BLaER1 treated with 17β-estradiol and CSF1 and Interleukin-3, amounts not matched to agents 10 nM and 100 nM (cell line): ENCODE measurements around the gene DDAH2.

Source experiments
- H3K27ac ChIP-seq, 11 experiments: shearing (Covaris generic); formaldehyde crosslinking; 2 replicates each; pipeline ENCODE4 v1.8.1; 2022
- H3K27me3 ChIP-seq, 11 experiments: shearing (Covaris generic); formaldehyde crosslinking; 2 replicates each; pipeline ENCODE4 v1.8.1; 2022
- H3K36me3 ChIP-seq, 11 experiments: shearing (Covaris generic); formaldehyde crosslinking; 2 replicates each; pipeline ENCODE4 v1.8.1; 2022
- H3K4me1 ChIP-seq, 10 experiments: shearing (Covaris generic); formaldehyde crosslinking; 2 replicates each; pipeline ENCODE4 v1.8.1; 2022
- H3K4me2 ChIP-seq, 11 experiments: shearing (Covaris generic); formaldehyde crosslinking; 2 replicates each; pipeline ENCODE4 v1.8.1; 2022
- H3K4me3 ChIP-seq, 10 experiments: shearing (Covaris generic); formaldehyde crosslinking; 2 replicates each; pipeline ENCODE4 v1.8.1; 2022
- H3K9ac ChIP-seq, 11 experiments: shearing (Covaris generic); formaldehyde crosslinking; 2 replicates each; pipeline ENCODE4 v1.8.1; 2022
- H3K9me3 ChIP-seq, 11 experiments: shearing (Covaris generic); formaldehyde crosslinking; replicated peaks in 1 of 11; 2 replicates each; pipeline ENCODE4 v1.8.1; 2022
- H4K20me1 ChIP-seq, 11 experiments: shearing (Covaris generic); formaldehyde crosslinking; 2 replicates each; pipeline ENCODE4 v1.8.1; 2022
- Cebpa-rat ChIP-seq, 11 experiments: shearing (Covaris generic); IDR thresholded peaks; 2 replicates each; pipeline ENCODE4 v1.8.1; 2022

DDAH2 gene

DNA sequence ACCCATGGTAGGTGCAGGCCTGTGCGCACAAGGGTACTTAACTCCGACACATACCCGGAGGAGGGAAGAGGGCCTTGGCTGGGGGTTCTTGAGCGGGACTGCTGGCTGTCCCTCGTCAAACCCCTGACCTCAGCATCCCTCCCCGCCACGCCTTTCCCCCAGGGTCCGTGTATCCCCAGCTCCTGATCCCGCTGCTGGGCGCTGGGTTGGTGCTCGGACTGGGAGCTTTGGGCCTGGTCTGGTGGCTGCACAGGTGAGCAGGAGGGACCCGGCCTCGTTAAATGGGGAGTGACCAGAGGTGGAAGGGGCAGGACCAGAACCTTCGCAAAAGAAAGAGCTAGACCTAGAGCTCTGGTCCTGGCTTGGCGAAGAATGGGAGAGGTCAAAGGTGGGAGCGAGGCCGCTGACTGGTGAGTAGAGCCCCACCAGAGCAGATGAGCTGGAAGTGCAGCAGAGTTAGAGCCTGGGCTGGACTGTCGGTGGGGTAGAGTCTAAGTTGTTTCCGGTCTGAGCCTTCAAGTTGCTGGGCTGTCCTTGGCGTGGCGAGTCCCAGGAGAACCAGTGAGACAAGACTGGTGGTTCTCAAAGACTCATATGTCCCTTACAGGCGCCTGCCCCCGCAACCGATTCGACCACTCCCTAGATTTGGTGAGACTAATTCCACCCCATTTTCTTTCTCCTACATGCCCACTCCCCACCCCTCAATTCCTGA lies 5.0 kb downstream of the DDAH2 start:
- H3K27me3 ChIP-seq: no peaks in the 10 kb centered on the region
- peak overlapping the region in 8 of 11 experiments; percentile 38 to 79 (median 74); a peak in 15 of 22 replicates for H3K9ac ChIP-seq
- H4K20me1 ChIP-seq: peaks cover 0 to 16% (median 0%) of the 10 kb centered on the region in 11 experiments; a peak in 7 of 22 replicates
- H3K9me3 ChIP-seq: 0 out of 22 replicates have a peak, but pooled peaks cover 0 to 3% (median 0%) of the 10 kb centered on the region in 11 experiments
- peaks cover 57 to 85% (median 76%) of the 10 kb centered on the region in 10 experiments for H3K4me1 ChIP-seq
- peak overlapping the region; percentile 92 to 100 (median 98) for H3K4me2 ChIP-seq
- H3K4me3 ChIP-seq: peak overlapping the region in 8 of 10 experiments; percentile 28 to 53 (median 48); a peak in 12 of 20 replicates
- peak overlapping the region in 9 of 11 experiments; percentile 38 to 88 (median 79); a peak in 18 of 22 replicates for H3K27ac ChIP-seq
- TF ChIP-seq Cebpa-rat (IDR thresholded peaks at IDR 0.05): no peak
- peaks cover 0 to 30% (median 20%) of the 10 kb centered on the region in 11 experiments; a peak in 16 of 22 replicates for H3K36me3 ChIP-seq

DNA sequence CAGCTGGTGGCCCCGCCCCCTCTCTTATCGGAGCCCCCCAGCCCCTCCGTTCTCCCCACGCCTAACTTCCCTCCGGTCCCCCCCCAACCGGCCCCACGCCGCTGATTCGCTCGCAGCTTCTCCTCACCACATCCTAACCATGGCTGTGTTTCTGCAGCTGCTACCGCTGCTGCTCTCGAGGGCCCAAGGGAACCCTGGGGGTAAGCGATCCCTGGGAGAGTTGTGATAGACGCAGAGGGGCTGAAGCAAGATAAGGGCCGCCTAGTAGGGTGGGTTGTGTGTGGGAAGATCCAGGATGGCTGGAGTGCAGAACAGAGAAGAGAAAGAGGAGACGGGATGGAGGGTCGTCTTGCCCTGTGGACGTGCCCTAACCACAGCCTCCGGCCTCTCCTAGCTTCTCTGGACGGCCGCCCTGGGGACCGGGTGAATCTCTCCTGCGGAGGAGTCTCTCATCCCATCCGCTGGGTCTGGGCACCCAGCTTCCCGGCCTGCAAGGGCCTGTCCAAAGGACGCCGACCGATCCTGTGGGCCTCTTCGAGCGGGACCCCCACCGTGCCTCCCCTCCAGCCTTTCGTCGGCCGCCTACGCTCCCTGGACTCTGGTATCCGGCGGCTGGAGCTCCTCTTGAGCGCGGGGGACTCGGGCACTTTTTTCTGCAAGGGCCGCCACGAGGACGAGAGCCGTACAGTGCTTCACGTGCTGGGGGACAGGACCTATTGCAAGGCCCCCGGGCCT lies 5.7 kb downstream of the DDAH2 start, which contains the start of gene MPIG6B:
Gene MPIG6B, plus strand, starts transcription at position 129 of the 735 bp plus-strand sequence. Its CDS starts 11 bp downstream, at position 140.
- Histone ChIP-seq H3K9ac (peak within 1 kb of the TSS; percentile 22 to 79 (median 72); a peak in 18 of 22 replicates), H3K27ac (peak within 1 kb of the TSS in 10 of 11 experiments; percentile 9 to 88 (median 79); a peak in 20 of 22 replicates), H3K9me3 (0 out of 22 replicates have a peak, but pooled peaks cover 0 to 3% (median 0%) of the 10 kb centered on the region in 11 experiments), H3K36me3 (peaks cover 0 to 30% (median 19%) of the 10 kb centered on the region in 11 experiments; a peak in 16 of 22 replicates), H4K20me1 (peaks cover 0 to 10% (median 0%) of the 10 kb centered on the region in 11 experiments; a peak in 4 of 22 replicates), H3K4me3 (peak within 1 kb of the TSS in 9 of 10 experiments; percentile 8 to 53 (median 48); a peak in 15 of 20 replicates), H3K4me2 (peak within 1 kb of the TSS; percentile 92 to 100 (median 98)), H3K4me1 (peaks cover 50 to 77% (median 69%) of the 10 kb centered on the region in 10 experiments), H3K27me3 (no peaks in the 10 kb centered on the region)
- TF ChIP-seq Cebpa-rat (IDR thresholded peaks at IDR 0.05): peak in 4 of 11 experiments; percentile 66 to 87 (median 69); a peak in 7 of 22 replicates

DNA sequence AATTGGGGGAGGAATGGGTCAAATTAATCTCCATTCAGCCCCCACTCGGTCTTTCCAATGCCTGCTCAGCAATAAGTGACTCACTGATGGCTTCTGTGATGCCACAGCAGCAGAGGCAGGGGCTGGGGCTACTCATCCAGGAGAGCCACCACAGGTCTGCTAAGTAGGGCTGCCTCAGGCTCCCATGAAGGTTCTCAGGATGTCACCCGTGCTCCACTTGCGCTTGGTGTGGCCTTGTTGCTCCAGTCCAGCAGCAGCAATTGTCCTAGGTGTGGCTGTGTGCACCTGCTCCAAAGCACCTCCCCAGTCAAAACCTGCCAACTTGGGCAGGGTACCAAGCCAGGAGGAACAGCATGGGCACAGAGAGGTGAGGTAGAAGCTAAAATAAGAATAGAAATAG lies 6.9 kb downstream of the DDAH2 start:
- Histone ChIP-seq H3K9ac (no peak overlapping the region; a peak in 2 of 22 replicates), H3K9me3 (no peaks in the 10 kb centered on the region), H3K4me1 (peaks cover 41 to 65% (median 57%) of the 10 kb centered on the region in 10 experiments), H3K27me3 (no peaks in the 10 kb centered on the region), H3K4me3 (no peak overlapping the region), H3K36me3 (peaks cover 0 to 28% (median 17%) of the 10 kb centered on the region in 11 experiments; a peak in 16 of 22 replicates), H4K20me1 (peaks cover 0 to 4% (median 0%) of the 10 kb centered on the region in 11 experiments; a peak in 2 of 22 replicates), H3K27ac (peak overlapping the region in 3 of 11 experiments; percentile 42 to 75 (median 64); a peak in 5 of 22 replicates), H3K4me2 (peak overlapping the region in 9 of 11 experiments; percentile 26 to 99 (median 98); a peak in 16 of 22 replicates)
- no peak for TF ChIP-seq Cebpa-rat (IDR thresholded peaks at IDR 0.05)

DNA sequence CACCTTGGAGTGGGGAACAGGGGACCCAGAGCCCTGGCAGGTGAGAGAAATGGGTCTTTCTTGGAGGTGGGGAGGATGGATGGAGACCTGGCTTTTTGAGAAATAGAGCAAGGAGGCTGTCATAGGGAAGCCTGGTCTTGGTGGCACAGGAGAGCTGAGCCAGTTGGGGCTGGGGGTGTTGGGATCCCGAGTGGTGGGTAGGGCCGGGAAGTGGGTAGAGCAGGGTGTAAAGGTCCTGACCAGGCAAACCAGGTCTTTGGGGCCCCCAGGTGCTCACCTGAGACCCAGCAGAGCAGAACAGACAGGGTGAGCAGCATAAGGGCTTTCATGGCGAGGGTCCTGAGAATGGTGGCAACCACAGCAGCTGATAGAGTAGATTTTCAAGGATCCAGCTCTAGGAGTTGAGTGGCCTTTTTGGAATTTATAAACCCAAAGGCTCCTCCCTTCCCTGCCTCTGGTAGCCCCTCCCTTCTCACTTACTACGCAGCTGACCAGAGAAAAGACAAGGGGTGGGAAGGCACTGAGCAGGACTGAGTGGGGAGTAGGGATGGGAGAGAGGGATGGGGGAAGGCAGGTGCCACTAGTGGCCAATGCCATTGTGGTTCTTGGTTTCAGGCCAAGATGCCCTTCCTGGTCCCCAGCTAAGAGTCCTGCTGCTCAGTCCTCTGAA lies 7.6 kb downstream of the DDAH2 start, which contains the start of gene LY6G6C:
Gene LY6G6C, minus strand, starts transcription at position 396 of the 670 bp plus-strand sequence. Its CDS starts 67 bp downstream, at position 329.
- H3K9ac ChIP-seq: no peak within 1 kb of the TSS; a peak in 2 of 22 replicates
- peak within 1 kb of the TSS in 5 of 11 experiments; percentile 64 to 86 (median 75); a peak in 6 of 22 replicates for H3K27ac ChIP-seq
- peaks cover 0 to 4% (median 0%) of the 10 kb centered on the region in 11 experiments; a peak in 1 of 22 replicates for H4K20me1 ChIP-seq
- peaks cover 0 to 22% (median 10%) of the 10 kb centered on the region in 11 experiments; a peak in 15 of 22 replicates for H3K36me3 ChIP-seq
- TF ChIP-seq Cebpa-rat (IDR thresholded peaks at IDR 0.05): no peak
- H3K27me3 ChIP-seq: no peaks in the 10 kb centered on the region
- no peak within 1 kb of the TSS for H3K4me3 ChIP-seq
- no peaks in the 10 kb centered on the region for H3K9me3 ChIP-seq
- peaks cover 34 to 58% (median 50%) of the 10 kb centered on the region in 10 experiments for H3K4me1 ChIP-seq
- peak within 1 kb of the TSS in 9 of 11 experiments; percentile 26 to 99 (median 98); a peak in 17 of 22 replicates for H3K4me2 ChIP-seq

DNA sequence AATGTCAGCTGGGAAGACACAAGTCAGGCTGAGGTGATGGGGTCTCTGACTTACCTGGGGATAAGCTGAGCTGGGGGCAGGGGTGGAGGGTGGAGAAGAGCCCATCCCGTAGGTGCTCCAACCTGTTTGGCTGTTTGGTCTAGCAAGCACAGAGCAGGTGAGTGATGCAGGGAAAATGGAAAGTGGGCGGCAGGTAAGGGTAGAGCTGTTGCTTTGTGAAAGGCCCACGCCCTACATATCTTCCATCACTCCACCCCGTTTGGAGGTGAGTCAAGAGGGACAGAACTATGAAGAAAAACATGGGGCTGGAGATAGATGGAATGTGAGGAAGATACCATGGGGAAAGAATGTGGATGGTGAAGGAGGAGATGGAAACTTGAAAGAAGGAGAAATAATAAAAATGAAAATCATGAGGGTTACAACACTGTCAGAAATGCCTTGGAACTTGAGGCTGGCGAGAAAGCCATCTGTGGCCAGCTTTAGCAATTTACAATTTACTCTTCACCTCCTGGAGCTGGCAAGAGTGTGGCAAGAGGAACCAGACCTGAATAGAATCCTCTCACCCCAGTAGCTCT lies 8.8 kb downstream of the DDAH2 start:
- Histone ChIP-seq H3K9me3 (no peaks in the 10 kb centered on the region), H4K20me1 (peaks cover 0 to 4% (median 0%) of the 10 kb centered on the region in 11 experiments; a peak in 1 of 22 replicates), H3K9ac (no peak overlapping the region), H3K36me3 (peaks cover 0 to 11% (median 0%) of the 10 kb centered on the region in 11 experiments; a peak in 7 of 22 replicates), H3K27me3 (no peaks in the 10 kb centered on the region), H3K4me3 (no peak overlapping the region), H3K4me1 (peaks cover 22 to 50% (median 39%) of the 10 kb centered on the region in 10 experiments), H3K27ac (no peak overlapping the region), H3K4me2 (peak overlapping the region in 4 of 11 experiments; percentile 29 to 98 (median 78); a peak in 2 of 22 replicates)
- no peak for TF ChIP-seq Cebpa-rat (IDR thresholded peaks at IDR 0.05)

DNA sequence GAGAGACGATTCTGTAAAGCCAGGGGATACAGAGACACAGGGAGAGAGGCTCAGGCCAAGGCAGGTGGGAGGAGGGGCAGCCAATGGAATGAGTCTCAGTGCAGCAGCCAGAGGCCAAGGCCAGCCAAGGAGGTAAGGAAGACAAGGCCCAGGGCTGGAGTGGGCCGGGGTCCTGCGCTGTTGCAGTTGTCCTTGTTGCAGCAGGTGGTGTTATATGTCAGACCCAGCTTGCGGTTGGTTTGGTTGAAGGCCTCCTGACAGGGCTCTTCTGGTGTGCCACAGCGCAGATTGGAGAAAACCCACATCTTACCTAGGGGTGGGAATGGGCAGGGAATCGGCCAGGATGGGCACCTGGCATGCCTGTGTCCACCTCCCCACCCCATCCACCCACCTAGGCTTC lies 10.1 kb downstream of the DDAH2 start:
- Histone ChIP-seq H3K27ac (no peak overlapping the region), H3K4me2 (no peak overlapping the region), H3K4me3 (no peak overlapping the region), H3K4me1 (peaks cover 18 to 47% (median 38%) of the 10 kb centered on the region in 10 experiments), H3K27me3 (no peaks in the 10 kb centered on the region), H3K9ac (no peak overlapping the region), H3K9me3 (no peaks in the 10 kb centered on the region), H3K36me3 (peaks cover 0 to under 1% (median 0%) of the 10 kb centered on the region in 11 experiments; a peak in 1 of 22 replicates), H4K20me1 (peaks cover 0 to 4% (median 0%) of the 10 kb centered on the region in 11 experiments; a peak in 1 of 22 replicates)
- TF ChIP-seq Cebpa-rat (IDR thresholded peaks at IDR 0.05): no peak

DNA sequence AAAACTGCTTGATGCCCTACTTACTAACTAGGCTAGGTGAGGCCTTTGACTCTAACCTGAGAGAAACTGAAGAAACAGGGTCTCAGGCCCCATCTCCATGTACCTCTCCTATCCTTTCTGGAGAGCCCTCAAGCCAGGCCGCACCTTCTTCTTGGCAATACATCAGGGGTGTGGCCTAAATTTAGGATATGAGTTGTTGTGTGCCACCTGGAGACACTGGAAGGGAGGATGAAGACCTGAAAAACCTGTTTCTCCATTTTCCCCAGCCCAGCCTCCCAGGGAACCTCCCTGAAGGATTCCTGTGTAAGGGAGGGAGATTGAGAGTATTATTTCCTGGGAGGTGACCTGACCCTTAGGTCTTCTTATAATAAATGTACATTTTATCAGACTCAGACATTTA lies 10.8 kb downstream of the DDAH2 start:
- H3K4me3 ChIP-seq: no peak overlapping the region
- no peak overlapping the region for H3K27ac ChIP-seq
- no peaks in the 10 kb centered on the region for H3K27me3 ChIP-seq
- no peak overlapping the region for H3K9ac ChIP-seq
- TF ChIP-seq Cebpa-rat (IDR thresholded peaks at IDR 0.05): no peak
- no peaks in the 10 kb centered on the region for H4K20me1 ChIP-seq
- peaks cover 15 to 47% (median 36%) of the 10 kb centered on the region in 10 experiments for H3K4me1 ChIP-seq
- no peaks in the 10 kb centered on the region for H3K36me3 ChIP-seq
- no peaks in the 10 kb centered on the region for H3K9me3 ChIP-seq
- H3K4me2 ChIP-seq: no peak overlapping the region
